H1 (cell line): ENCODE measurements around the gene PTK6. TPM values are rescaled to one million over a fixed set of nuclear protein-coding genes. Genes with fewer than 3 reads are reported as not detected.

ENCODE experiments used
- CTCF ChIA-PET: fragments of 300-600 bp; sonication (Branson Sonifier 250); formaldehyde crosslinking; loops from one replicate; lab custom pipeline; 2021; ENCODE audit not compliant: partially characterized antibody; lab: Charles Lee
- POLR2A ChIA-PET: fragments of 300-600 bp; sonication (Branson Sonifier 250); formaldehyde crosslinking; loops from one replicate; lab custom pipeline; 2021; ENCODE audit warnings: inconsistent platforms; ENCODE audit not compliant: partially characterized antibody; lab: Charles Lee
- DNase-seq, 2 experiments: peaks; one replicate each; pipeline versions ENCODE4 v3.0.0 to v3.0.0-alpha.2; 2010 to 2022; ENCODE audit warnings: low spot score in 2 of 2, low read depth in 1 of 2, mixed read lengths in 1 of 2
- FAIRE-seq: peaks from 2 replicates; lab custom pipeline; 2011; peaks lifted over from hg19 to GRCh38; lab: Jason Lieb, UNC
- H2AFZ ChIP-seq: 2 replicates; pipeline ENCODE4 v1.8.1; 2012; ENCODE audit warnings: low read length, inconsistent platforms
- H2AK5ac ChIP-seq: 2 replicates; pipeline ENCODE4 v1.6.1; 2013; ENCODE audit warnings: low read depth, low read length
- H2BK120ac ChIP-seq: replicated peaks from 2 replicates; pipeline ENCODE3; 2013; ENCODE audit warnings: low read depth, low read length, inconsistent platforms
- H2BK12ac ChIP-seq: 2 replicates; pipeline ENCODE4 v1.6.1; 2013; ENCODE audit warnings: low read depth, low read length
- H2BK15ac ChIP-seq: 2 replicates; pipeline ENCODE4 v1.6.1; 2013; ENCODE audit warnings: low read length
- H2BK20ac ChIP-seq: 2 replicates; pipeline ENCODE4 v1.6.1; 2013; ENCODE audit warnings: low read length
- H2BK5ac ChIP-seq: 2 replicates; pipeline ENCODE4 v1.6.1; 2013; ENCODE audit warnings: low read depth, low read length
- H3K14ac ChIP-seq: 2 replicates; pipeline ENCODE4 v1.6.1; 2013; ENCODE audit warnings: inconsistent platforms; ENCODE audit not compliant: insufficient read length
- H3K18ac ChIP-seq: 2 replicates; pipeline ENCODE4 v1.6.1; 2013; ENCODE audit warnings: low read length; ENCODE audit errors: extremely low read depth
- H3K23ac ChIP-seq: 2 replicates; pipeline ENCODE4 v1.6.1; 2013; ENCODE audit warnings: inconsistent platforms; ENCODE audit not compliant: insufficient read length
- H3K23me2 ChIP-seq: 2 replicates; pipeline ENCODE4 v1.6.1; 2013; ENCODE audit warnings: low read depth, low read length
- H3K27ac ChIP-seq: 2 replicates; pipeline ENCODE4 v1.6.1; 2011; ENCODE audit warnings: low read depth, low read length, inconsistent platforms
- H3K27me3 ChIP-seq, 4 experiments: replicated peaks in 1 of 4; 1 replicate in 1 of 4; 2 replicates in 3 of 4; pipeline versions ENCODE4 v1.6.1 to v1.8.1; 2011 to 2013; ENCODE audit warnings: low read length in 3 of 4, mild to moderate bottlenecking in 3 of 4, inconsistent platforms in 2 of 4, mixed read lengths in 2 of 4, moderate library complexity in 1 of 4; ENCODE audit not compliant: control insufficient read depth in 3 of 4, insufficient read depth in 3 of 4; ENCODE audit errors: extremely low read depth in 1 of 4
- H3K36me3 ChIP-seq, 4 experiments: 2 replicates each; pipeline versions ENCODE4 v1.6.1 to v1.8.1; 2011 to 2013; ENCODE audit warnings: mild to moderate bottlenecking in 4 of 4, low read length in 3 of 4, moderate library complexity in 2 of 4, control low read depth in 1 of 4, inconsistent platforms in 1 of 4; ENCODE audit not compliant: insufficient read depth in 4 of 4, control insufficient read depth in 2 of 4
- H3K4ac ChIP-seq: replicated peaks from 2 replicates; pipeline ENCODE3; 2013; ENCODE audit warnings: low read length, low read depth, mixed read lengths, inconsistent platforms; ENCODE audit not compliant: insufficient read length
- H3K4me1 ChIP-seq, 4 experiments: replicated peaks in 1 of 4; 1 replicate in 1 of 4; 2 replicates in 3 of 4; pipeline versions ENCODE4 v1.6.1 to v1.8.1; 2011 to 2013; ENCODE audit warnings: low read length in 3 of 4, inconsistent platforms in 2 of 4, mixed read lengths in 1 of 4; ENCODE audit not compliant: insufficient read depth in 4 of 4, control insufficient read depth in 3 of 4
- H3K4me2 ChIP-seq, 2 experiments: 2 replicates each; pipeline versions ENCODE4 v1.6.1 to v1.8.1; 2011 to 2013; ENCODE audit warnings: low read depth in 2 of 2, low read length in 2 of 2, control low read depth in 1 of 2, inconsistent platforms in 1 of 2, mild to moderate bottlenecking in 1 of 2; ENCODE audit not compliant: insufficient read depth in 1 of 2
- H3K4me3 ChIP-seq, 4 experiments: fragments of 200-600, 300-600 bp in 1 of 4; sonication (generic), shearing (Covaris generic), sonication (Bioruptor Twin) in 1 of 4; 2 replicates each; pipeline versions ENCODE4 v1.5.1 to v1.8.1; 2011 to 2016; ENCODE audit warnings: low read length in 4 of 4, low read depth in 3 of 4, control low read depth in 2 of 4, inconsistent platforms in 2 of 4, mild to moderate bottlenecking in 2 of 4, mixed read lengths in 1 of 4, moderate library complexity in 1 of 4; ENCODE audit not compliant: insufficient read depth in 2 of 4; ENCODE audit errors: extremely low read depth in 1 of 4
- H3K56ac ChIP-seq: replicated peaks from 2 replicates; pipeline ENCODE3; 2013; ENCODE audit warnings: low read depth, mild to moderate bottlenecking, mixed read lengths, low read length, inconsistent platforms; ENCODE audit not compliant: insufficient read length
- H3K79me1 ChIP-seq: 2 replicates; pipeline ENCODE4 v1.6.1; 2013; ENCODE audit warnings: low read depth, low read length, control low read depth
- H3K79me2 ChIP-seq, 2 experiments: 2 replicates each; pipeline versions ENCODE4 v1.6.1 to v1.8.1; 2012 to 2013; ENCODE audit warnings: low read length in 2 of 2, mild to moderate bottlenecking in 2 of 2, inconsistent platforms in 1 of 2; ENCODE audit not compliant: insufficient read depth in 2 of 2, control insufficient read depth in 1 of 2
- H3K9ac ChIP-seq, 4 experiments: replicated peaks in 1 of 4; 1 replicate in 1 of 4; 2 replicates in 3 of 4; pipeline versions ENCODE4 v1.6.1 to v1.8.1; 2011 to 2013; ENCODE audit warnings: low read depth in 3 of 4, low read length in 3 of 4, control low read depth in 2 of 4, mild to moderate bottlenecking in 2 of 4, moderate library complexity in 2 of 4, inconsistent platforms in 1 of 4; ENCODE audit errors: extremely low read depth in 1 of 4
- H3K9me3 ChIP-seq, 2 experiments: 2 replicates each; pipeline versions ENCODE4 v1.6.1 to v1.8.1; 2012 to 2013; ENCODE audit warnings: mild to moderate bottlenecking in 2 of 2, moderate library complexity in 2 of 2, control low read depth in 1 of 2, inconsistent platforms in 1 of 2, low read depth in 1 of 2, low read length in 1 of 2, mixed read lengths in 1 of 2; ENCODE audit not compliant: insufficient read depth in 2 of 2
- H4K20me1 ChIP-seq, 2 experiments: replicated peaks in 1 of 2; 2 replicates each; pipeline versions ENCODE3 to v1.8.1; 2011 to 2013; ENCODE audit warnings: inconsistent platforms in 2 of 2, low read length in 2 of 2, mild to moderate bottlenecking in 1 of 2; ENCODE audit not compliant: insufficient read depth in 2 of 2, control insufficient read depth in 1 of 2
- H4K5ac ChIP-seq: 2 replicates; pipeline ENCODE4 v1.6.1; 2013; ENCODE audit warnings: low read length, low read depth, mixed read lengths, inconsistent platforms; ENCODE audit not compliant: insufficient read length
- H4K8ac ChIP-seq: 2 replicates; pipeline ENCODE4 v1.8.0; 2013; ENCODE audit warnings: mild to moderate bottlenecking, moderate library complexity, low read length, inconsistent platforms; ENCODE audit not compliant: insufficient read depth; ENCODE audit errors: extremely low read depth
- H4K91ac ChIP-seq: replicated peaks from 2 replicates; pipeline ENCODE3; 2013; ENCODE audit warnings: low read length, mixed read lengths, inconsistent platforms; ENCODE audit not compliant: insufficient read length
- ATF3 ChIP-seq: IDR thresholded peaks from 2 replicates; pipeline ENCODE4 v1.6.1; 2011; ENCODE audit warnings: low read depth, mild to moderate bottlenecking, low read length; ENCODE audit not compliant: insufficient read depth
- BACH1 ChIP-seq: IDR thresholded peaks from 2 replicates; pipeline ENCODE4 v1.6.1; 2012; ENCODE audit warnings: low read length, improper control_type of control experiment
- EZH2 ChIP-seq: fragments of 200-600 bp; sonication (generic); IDR thresholded peaks from 2 replicates; pipeline ENCODE4 v1.7.1; 2012; ENCODE audit warnings: low read depth, mild to moderate bottlenecking, moderate library complexity, low read length, inconsistent platforms; ENCODE audit not compliant: severe bottlenecking
- HDAC6 ChIP-seq: IDR thresholded peaks from one replicate; pipeline ENCODE4 v1.7.1; 2012; ENCODE audit warnings: low read depth, mild to moderate bottlenecking, inconsistent platforms, low read length, moderate library complexity
- RAD21 ChIP-seq, 2 experiments: IDR thresholded peaks in 1 of 2; conservative IDR thresholded peaks in 1 of 2; 2 replicates each; pipeline ENCODE4 v1.6.1; 2011; ENCODE audit warnings: low read depth in 2 of 2, low read length in 2 of 2, improper control_type of control experiment in 1 of 2, inconsistent platforms in 1 of 2, mild to moderate bottlenecking in 1 of 2, moderate library complexity in 1 of 2
- SP4 ChIP-seq: IDR thresholded peaks from 2 replicates; pipeline ENCODE4 v1.6.1; 2012; ENCODE audit warnings: low read length, inconsistent platforms
- SUZ12 ChIP-seq: fragments of 200-600 bp; sonication (generic); IDR thresholded peaks from 2 replicates; pipeline ENCODE4 v1.6.1; 2012; ENCODE audit warnings: mild to moderate bottlenecking, inconsistent platforms, low read length, moderate library complexity, mixed read lengths
- TEAD4 ChIP-seq: IDR thresholded peaks from 2 replicates; pipeline ENCODE4 v1.6.1; 2012; ENCODE audit warnings: low read depth, low read length, inconsistent platforms, mixed read lengths
- WGBS, 2 experiments: shearing (Covaris generic) in 1 of 2; methylation state at CpG; one replicate each; pipeline versions ENCODE4 v1.1.6 to v1.1.7; 2013 to 2015; ENCODE audit warnings: low lambda C conversion rate in 2 of 2, mixed read lengths in 2 of 2, inconsistent platforms in 1 of 2, low coverage in 1 of 2, missing lambda C conversion rate in 1 of 2; ENCODE audit not compliant: insufficient replicate concordance in 2 of 2, insufficient coverage in 1 of 2, insufficient read length in 1 of 2; ENCODE audit errors: extremely low coverage in 1 of 2, missing lambda C conversion rate in 1 of 2; 5-methylcytosine and 5-hydroxymethylcytosine counted together
- polyA plus RNA-seq, 7 experiments: library from polyadenylated mRNA; depleted of rRNA in 3 of 7; stranded (reverse) in 5 of 7; unstranded in 2 of 7; fragments of >200 nt in 5 of 7; fragments of 200-250 nt in 2 of 7; gene quantifications; 1 replicate in 5 of 7; 2 replicates in 1 of 7; 4 replicates in 1 of 7; pipeline versions ENCODE4 v1.2.1 to v1.2.3, GENCODE V29; 2011 to 2013; ENCODE audit warnings: missing spikeins in 2 of 7, mixed read lengths in 2 of 7
- total RNA-seq: library from RNA; stranded (reverse); fragmentation: NEBNext Ultra II Directional; extraction: Animal tissue kit (Norgen Biotek cat#: 25700); gene quantifications from 2 replicates; pipeline ENCODE4 v1.2.1, GENCODE V29; 2021

The PTK6 gene
- total and polyA plus RNA-seq, 2 of the 8 experiments (the other 6 are each of a cell fraction or from before 2014, with no cell fraction given), result 0.12 to 0.19 TPM

GRCh38 chr20:63497138-63497945 is 39.8 kb downstream of the PTK6 start:
- Histone ChIP-seq H3K56ac (no peak overlapping the region), H3K4me1 (peaks cover 0 to 27% (median 17%) of the 10 kb centered on the region in 4 experiments; a peak in 6 of 7 replicates), H3K79me2 (no peaks in the 10 kb centered on the region), H4K5ac (no peak overlapping the region), H2BK12ac (peak overlapping the region; percentile 39; the same call in 1 of the 2 replicates), H2BK5ac (peak overlapping the region; percentile 24; the same call in 1 of the 2 replicates), H2BK20ac (no peak overlapping the region), H4K91ac (peak overlapping the region; percentile 54), H3K23me2 (peaks cover 8% of the 10 kb centered on the region; the same call in 1 of the 2 replicates), H3K4me2 (peak overlapping the region; percentile 56 to 74; a peak in 3 of 4 replicates), H2BK120ac (no peak overlapping the region), H3K9me3 (no peaks in the 10 kb centered on the region), H3K18ac (peak overlapping the region; percentile 4; the same call in 1 of the 2 replicates), H3K9ac (no peak overlapping the region), H3K14ac (no peak overlapping the region), H4K20me1 (peaks cover 0 to 6% of the 10 kb centered on the region in 2 experiments), H3K36me3 (peaks cover 0 to 4% (median under 1%) of the 10 kb centered on the region in 4 experiments; a peak in 5 of 8 replicates), H3K27me3 (peaks cover 11 to 42% (median 35%) of the 10 kb centered on the region in 4 experiments)
- FAIRE-seq (no peak), DNase-seq (peak in 1 of 2 experiments; percentile 53)
- 81% methylated on average over 13 of the region's 20 CpGs; no CpG with 5 or more reads in 1 of the 2 experiments for WGBS, 2 experiments
- ChIA-PET POLR2A (interaction anchor here (0.9 to 2.4 kb wide), 7 partner anchors 9 to 161 kb away, joined by 3 to 22 read pairs (median 4); partner anchors contain the start of genes PPDPF and RTEL1), CTCF (interaction anchor here (0.5 to 3.4 kb wide), 28 partner anchors 8 to 1170 kb away, joined by 3 to 39 read pairs (median 6); partner anchors contain the start of genes PPDPF, PTK6 and TPD52L2)
- no peak for TF ChIP-seq TEAD4
- TF ChIP-seq EZH2, result peak; percentile 1
- no peak for TF ChIP-seq SUZ12
- TF ChIP-seq ATF3, result no peak
- TF ChIP-seq BACH1, result no peak
- no peak for TF ChIP-seq SP4
- TF ChIP-seq RAD21 (IDR thresholded peaks at IDR 0.05 in 1 of 2, conservative IDR thresholded peaks at IDR 0.05 in 1 of 2; ENCODE audit: low read depth in 2 of 2, low read length in 2 of 2), result no peak
- TF ChIP-seq HDAC6, result no peak
- TF ChIP-seq, all 59 proteins: peak for 1
- Histone ChIP-seq H3K4me3 (peak overlapping the region in 1 of 4 experiments; percentile 66; a peak in 2 of 8 replicates), H3K79me1 (no peaks in the 10 kb centered on the region), H2BK15ac (no peak overlapping the region), H2AK5ac (peak overlapping the region; percentile 5; the same call in 1 of the 2 replicates), H4K8ac (no peak overlapping the region), H3K23ac (no peak overlapping the region), H3K4ac (no peak overlapping the region), H2AFZ (no peak overlapping the region), H3K27ac (no peak overlapping the region)
